HCT116 (cell line): ENCODE results near the gene FGGY. TPM values are rescaled to one million over a fixed set of nuclear protein-coding genes. Genes with fewer than 3 reads are reported as not detected.

Experiments used
- ATAC-seq: fragments of 200-7000 bp; cut with Tn5 transposase; 2 replicates; pipeline ENCODE4 v1.9.1; 2020; ENCODE audit warnings: mild to moderate bottlenecking, moderate library complexity
- BruUV-seq: library from RNA; stranded (reverse); fragments of 400-500 nt; replicated peaks from 2 replicates; lab custom pipeline; 2021; lab: Mats Ljungman, UMichigan
- CTCF ChIA-PET: fragments of 300-600 bp; sonication (Branson Sonifier 250); formaldehyde crosslinking; loops from one replicate; lab custom pipeline; 2021; ENCODE audit warnings: antibody characterized with exemption; lab: Charles Lee
- POLR2A ChIA-PET: fragments of 300-600, 350-600 bp; sonication (Branson Sonifier 250); formaldehyde crosslinking; loops from one replicate; lab custom pipeline; 2021; ENCODE audit warnings: antibody characterized with exemption; lab: Charles Lee
- RAD21 ChIA-PET, 2 experiments: fragments of 300-600 bp; sonication (Branson Sonifier 250); formaldehyde crosslinking; loops; one replicate each; lab custom pipeline; 2023; ENCODE audit warnings: low total read pairs in 2 of 2; ENCODE audit not compliant: uncharacterized antibody in 2 of 2, unreplicated experiment in 2 of 2, low non-redundant PET in 1 of 2; lab: Charles Lee
- DNase-seq: peaks from one replicate; pipeline ENCODE4 v3.0.0-alpha.2; 2010; ENCODE audit warnings: low read depth, low spot score
- H2AFZ ChIP-seq: fragments of 200-600 bp; shearing (Covaris generic), sonication (generic); 2 replicates; pipeline ENCODE4 v1.6.1; 2017; ENCODE audit warnings: low read depth, mixed run types, mixed read lengths, antibody characterized with exemption, low read length; ENCODE audit not compliant: poor library complexity, severe bottlenecking
- H3K27ac ChIP-seq: 2 replicates; pipeline ENCODE4 v1.5.1; 2012; ENCODE audit warnings: low read depth, low read length
- H3K27me3 ChIP-seq: fragments of 200-600 bp; sonication (generic); 2 replicates; pipeline ENCODE4 v1.6.1; 2016; ENCODE audit warnings: mixed run types, low read length, mixed read lengths; ENCODE audit not compliant: insufficient read depth
- H3K36me3 ChIP-seq, 2 experiments: fragments of 200-500 bp in 1 of 2; fragments of 200-600 bp in 1 of 2; sonication (Bioruptor generic) in 1 of 2; sonication (generic) in 1 of 2; 2 replicates each; pipeline versions ENCODE4 v1.5.1 to v1.6.1; 2014 to 2016; ENCODE audit warnings: low read length in 2 of 2, inconsistent platforms in 1 of 2, mixed read lengths in 1 of 2, mixed run types in 1 of 2; ENCODE audit not compliant: insufficient read depth in 2 of 2, control insufficient read depth in 1 of 2
- H3K4me1 ChIP-seq, 2 experiments: fragments of 200-600 bp in 1 of 2; sonication (generic) in 1 of 2; 2 replicates each; pipeline versions ENCODE4 v1.5.1 to v1.6.1; 2012 to 2017; ENCODE audit warnings: low read length in 2 of 2, inconsistent platforms in 1 of 2, mild to moderate bottlenecking in 1 of 2, mixed read lengths in 1 of 2, mixed run types in 1 of 2, moderate library complexity in 1 of 2; ENCODE audit not compliant: insufficient read depth in 2 of 2, control insufficient read depth in 1 of 2
- H3K4me2 ChIP-seq: fragments of 200-600 bp; sonication (generic); 2 replicates; pipeline ENCODE4 v1.6.1; 2017; ENCODE audit warnings: mixed run types, low read length, mixed read lengths
- H3K4me3 ChIP-seq, 2 experiments: fragments of 200-600 bp in 1 of 2; sonication (generic) in 1 of 2; replicated peaks in 1 of 2; 2 replicates each; pipeline ENCODE4 v1.5.1; 2011 to 2016; ENCODE audit warnings: low read length in 2 of 2, control low read depth in 1 of 2, low read depth in 1 of 2, mild to moderate bottlenecking in 1 of 2, mixed read lengths in 1 of 2, mixed run types in 1 of 2
- H3K79me2 ChIP-seq: fragments of 200-600 bp; sonication (generic); 2 replicates; pipeline ENCODE4 v1.6.1; 2017; ENCODE audit warnings: mild to moderate bottlenecking, mixed run types, low read length, moderate library complexity, mixed read lengths; ENCODE audit not compliant: insufficient read depth
- H3K9ac ChIP-seq: fragments of 200-600 bp; sonication (generic); 2 replicates; pipeline ENCODE4 v1.6.1; 2016; ENCODE audit warnings: low read length, mixed read lengths
- H3K9me2 ChIP-seq: fragments of 200-600 bp; sonication (generic), shearing (Covaris generic); 2 replicates; pipeline ENCODE4 v1.6.1; 2017; ENCODE audit warnings: mixed run types, mild to moderate bottlenecking, moderate library complexity; ENCODE audit not compliant: insufficient read depth
- H3K9me3 ChIP-seq, 2 experiments: fragments of 200-500 bp in 1 of 2; fragments of 200-600 bp in 1 of 2; sonication (Bioruptor generic) in 1 of 2; sonication (generic) in 1 of 2; 2 replicates each; pipeline ENCODE4 v1.6.1; 2014 to 2017; ENCODE audit warnings: low read length in 2 of 2, mixed read lengths in 2 of 2, inconsistent platforms in 1 of 2, low read depth in 1 of 2, mild to moderate bottlenecking in 1 of 2, mixed run types in 1 of 2, moderate library complexity in 1 of 2; ENCODE audit not compliant: control insufficient read depth in 1 of 2, insufficient read depth in 1 of 2
- H4K20me1 ChIP-seq: fragments of 200-600 bp; sonication (generic), shearing (Covaris generic); 2 replicates; pipeline ENCODE4 v1.6.1; 2017; ENCODE audit warnings: mixed run types, mild to moderate bottlenecking, moderate library complexity; ENCODE audit not compliant: insufficient read depth
- ATF3 ChIP-seq: IDR thresholded peaks from 2 replicates; pipeline ENCODE4 v1.6.1; 2012
- CBX3 ChIP-seq: IDR thresholded peaks from 2 replicates; pipeline ENCODE4 v1.6.1; 2012; ENCODE audit warnings: low read depth
- CEBPB ChIP-seq: IDR thresholded peaks from 2 replicates; pipeline ENCODE4 v1.6.1; 2012; ENCODE audit warnings: low read depth
- CTCF ChIP-seq, 3 experiments: fragments of 200-600 bp in 1 of 3; sonication (generic) in 1 of 3; IDR thresholded peaks in 2 of 3; conservative IDR thresholded peaks in 1 of 3; 2 replicates each; pipeline ENCODE4 v1.5.1; 2012 to 2017; ENCODE audit warnings: low read depth in 2 of 3, low read length in 2 of 3, antibody characterized with exemption in 1 of 3, borderline replicate concordance in 1 of 3, control low read depth in 1 of 3, mild to moderate bottlenecking in 1 of 3, mixed read lengths in 1 of 3, mixed run types in 1 of 3, moderate library complexity in 1 of 3; ENCODE audit not compliant: insufficient read depth in 1 of 3
- EGR1 ChIP-seq: IDR thresholded peaks from 2 replicates; pipeline ENCODE4 v1.6.1; 2012; ENCODE audit warnings: low read depth
- ELF1 ChIP-seq: IDR thresholded peaks from 2 replicates; pipeline ENCODE4 v1.6.1; 2012; ENCODE audit warnings: low read depth, borderline replicate concordance
- FOSL1 ChIP-seq: IDR thresholded peaks from 2 replicates; pipeline ENCODE4 v1.6.1; 2012; ENCODE audit warnings: low read depth
- JUND ChIP-seq: IDR thresholded peaks from 2 replicates; pipeline ENCODE4 v1.6.1; 2012
- MAX ChIP-seq: IDR thresholded peaks from 2 replicates; pipeline ENCODE4 v1.6.1; 2012
- POLR2A ChIP-seq: IDR thresholded peaks from 2 replicates; pipeline ENCODE4 v1.7.0; 2011; ENCODE audit warnings: borderline replicate concordance; ENCODE audit not compliant: insufficient read depth, insufficient read length; ENCODE audit errors: extremely low read depth
- POLR2AphosphoS5 ChIP-seq: IDR thresholded peaks from 2 replicates; pipeline ENCODE4 v1.6.1; 2011; ENCODE audit warnings: mild to moderate bottlenecking, low read depth, low read length, moderate library complexity
- RAD21 ChIP-seq: IDR thresholded peaks from 2 replicates; pipeline ENCODE4 v1.6.1; 2012; ENCODE audit warnings: low read depth, mild to moderate bottlenecking
- REST ChIP-seq: IDR thresholded peaks from 2 replicates; pipeline ENCODE4 v1.6.1; 2012; ENCODE audit warnings: low read depth
- SIN3A ChIP-seq: IDR thresholded peaks from 2 replicates; pipeline ENCODE4 v1.6.1; 2012; ENCODE audit warnings: low read depth
- SP1 ChIP-seq: IDR thresholded peaks from 2 replicates; pipeline ENCODE4 v1.6.1; 2012; ENCODE audit warnings: low read depth
- SRF ChIP-seq: IDR thresholded peaks from 2 replicates; pipeline ENCODE4 v1.6.1; 2012; ENCODE audit warnings: low read depth
- ZFX ChIP-seq: fragments of 450-650 bp; IDR thresholded peaks from 2 replicates; pipeline ENCODE4 v1.6.1; 2017
- ZNF274 ChIP-seq: fragments of 200-500 bp; sonication (Bioruptor generic); IDR thresholded peaks from 2 replicates; pipeline ENCODE4 v1.6.1; 2014; ENCODE audit warnings: mild to moderate bottlenecking, low read depth, low read length, inconsistent platforms
- intact Hi-C: fragments of 100-400 bp; cut with micrococcal nuclease; formaldehyde crosslinking; loops from 2 replicates; pipeline ENCODE4 v1.10.0; 2022
- total RNA-seq: library from RNA; stranded (reverse); gene quantifications from one replicate; pipeline ENCODE4 v1.2.1, GENCODE V29; 2021; ENCODE audit not compliant: unreplicated experiment

Gene FGGY
- total RNA-seq, 1 experiment from 2014 or later = 10.6 TPM

GRCh38 chr1:59686574-59686973 lies 389.7 kb downstream of the FGGY start:
- ATAC-seq (no peak), DNase-seq (no peak)
- TF ChIP-seq ZNF274 (no peak), SRF (no peak), ATF3 (no peak), EGR1 (no peak), MAX (no peak), CEBPB (no peak), ZFX (no peak), SP1 (no peak), JUND (no peak), FOSL1 (no peak)
- Histone ChIP-seq H3K27me3 (no peaks in the 10 kb centered on the region), H3K4me1 (no peaks in the 10 kb centered on the region), H3K79me2 (no peaks in the 10 kb centered on the region), H3K27ac (no peak overlapping the region), H4K20me1 (no peaks in the 10 kb centered on the region), H3K4me2 (no peak overlapping the region), H3K9me3 (no peaks in the 10 kb centered on the region), H2AFZ (no peak overlapping the region), H3K9me2 (no peaks in the 10 kb centered on the region), H3K9ac (no peak overlapping the region), H3K36me3 (no peaks in the 10 kb centered on the region), H3K4me3 (no peak overlapping the region)
- POLR2A ChIA-PET = no interaction called here
- intact Hi-C loops = no loop called here
- CTCF ChIA-PET = interaction anchor here (0.5 kb wide), 1 partner anchor 915 kb away, joined by 3 read pairs; no protein-coding TSS in a partner anchor
- BruUV-seq = no TSS peak
- RAD21 ChIA-PET = no interaction called here

- Histone ChIP-seq H3K4me2 (no peak overlapping the region), H3K4me3 (no peak overlapping the region), H3K79me2 (no peaks in the 10 kb centered on the region), H3K9me2 (no peaks in the 10 kb centered on the region), H4K20me1 (no peaks in the 10 kb centered on the region), H2AFZ (no peak overlapping the region), H3K9ac (no peak overlapping the region), H3K9me3 (no peaks in the 10 kb centered on the region), H3K4me1 (no peaks in the 10 kb centered on the region), H3K27ac (no peak overlapping the region), H3K27me3 (no peaks in the 10 kb centered on the region), H3K36me3 (no peaks in the 10 kb centered on the region)
- intact Hi-C loops = no loop called here
- DNase-seq (no peak), ATAC-seq (no peak)
- ChIA-PET CTCF (no interaction called here), RAD21 (no interaction called here), POLR2A (no interaction called here)
- BruUV-seq = no TSS peak
- TF ChIP-seq ELF1 = no peak
- TF ChIP-seq CBX3 = no peak
- no peak for TF ChIP-seq CTCF (IDR thresholded peaks at IDR 0.05 in 2 of 3, conservative IDR thresholded peaks at IDR 0.05 in 1 of 3; ENCODE audit: borderline replicate concordance in 1 of 3, insufficient read depth in 1 of 3, low read depth in 2 of 3, low read length in 2 of 3)
- no peak for TF ChIP-seq SIN3A
- no peak for TF ChIP-seq POLR2A
- TF ChIP-seq REST = no peak
- TF ChIP-seq CEBPB = no peak
- TF ChIP-seq MAX = no peak
- no peak for TF ChIP-seq EGR1
- TF ChIP-seq RAD21 = no peak
- TF ChIP-seq SRF = no peak
- no peak for TF ChIP-seq POLR2AphosphoS5
These were observed 390.2 kb downstream of the FGGY start for GRCh38 chr1:59687081-59687480.
